Measurements from ENCODE around the gene PSD2.

Gene PSD2

DNA sequence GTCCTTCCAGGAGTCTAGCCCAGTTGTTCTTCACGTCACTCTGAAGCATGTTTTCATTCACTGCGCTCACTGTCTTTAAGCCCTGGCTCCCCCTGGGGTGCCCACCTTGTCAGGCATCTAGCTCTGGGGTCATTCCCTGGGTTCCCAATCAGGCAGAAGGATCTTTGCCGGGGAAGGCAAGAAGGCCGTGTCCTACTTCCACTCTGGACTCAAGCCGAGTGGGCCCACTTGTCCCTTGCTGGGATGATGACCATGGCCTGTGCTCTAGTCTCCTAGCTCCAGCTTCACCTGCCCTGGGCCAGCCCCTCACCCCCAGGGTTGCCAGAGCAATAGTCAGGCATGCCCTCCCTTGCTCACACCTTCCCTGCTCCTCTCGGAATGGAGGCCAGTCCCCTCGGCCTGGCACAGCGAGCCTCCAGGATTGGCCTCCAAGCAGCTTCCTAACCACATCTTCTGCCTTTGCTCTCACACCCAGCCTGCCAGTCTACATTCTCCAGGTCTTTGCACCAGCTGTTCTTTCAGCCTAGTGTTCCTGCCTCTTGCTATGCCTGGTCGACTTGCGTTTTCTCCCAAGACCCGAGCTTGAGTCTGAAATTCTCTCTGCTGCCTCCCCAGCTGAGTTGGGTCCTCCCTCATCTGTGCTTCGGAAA is 32.2 kb upstream of the PSD2 start:
- in situ Hi-C loops (cut with MboI; ENCODE audit: low sequenced_read_pairs) = no loop called here

DNA sequence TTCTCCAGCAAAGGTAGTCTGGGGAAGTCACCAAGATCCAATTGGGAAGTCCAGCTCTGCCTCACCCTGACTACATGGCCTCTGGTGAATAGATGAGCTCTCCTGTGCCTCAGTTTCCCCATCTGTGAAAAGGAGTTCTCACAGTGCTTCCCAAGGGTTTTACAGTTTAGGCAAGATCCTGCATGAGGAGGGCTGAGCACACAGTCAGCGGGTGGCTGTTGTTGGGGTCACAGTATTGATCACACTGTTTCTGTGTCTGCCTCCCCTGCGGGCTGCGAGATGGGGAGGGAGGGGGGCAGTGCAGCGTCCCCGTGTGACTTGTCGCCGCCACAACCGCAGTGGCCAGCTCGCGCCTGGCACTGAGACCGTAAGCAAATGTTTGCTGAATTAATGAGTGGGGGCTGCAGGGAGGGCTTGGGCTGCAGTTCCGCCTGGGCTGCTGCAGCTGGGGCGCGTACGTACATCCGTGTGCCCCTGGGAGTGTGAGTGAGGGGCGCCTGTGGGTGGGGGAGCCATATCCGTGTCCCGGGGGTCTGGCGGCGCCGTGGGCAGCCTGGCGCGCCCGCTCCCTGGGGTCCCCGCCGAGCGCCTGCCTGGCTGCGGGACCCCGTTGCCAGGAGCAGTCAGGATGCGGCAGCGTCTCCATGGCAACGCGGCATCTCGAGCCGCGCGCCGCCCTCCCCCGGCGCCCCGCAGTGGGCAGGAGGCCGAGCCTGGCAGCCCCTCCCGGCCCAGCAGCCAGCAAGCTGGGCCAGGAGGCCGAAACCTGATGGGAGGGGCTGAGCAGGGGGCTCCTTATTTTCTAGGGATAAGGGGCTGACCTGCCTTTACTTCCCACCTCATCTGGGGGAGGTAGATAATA is 31.4 kb upstream of the PSD2 start:
- in situ Hi-C loops (cut with MboI; ENCODE audit: low sequenced_read_pairs) = no loop called here

DNA sequence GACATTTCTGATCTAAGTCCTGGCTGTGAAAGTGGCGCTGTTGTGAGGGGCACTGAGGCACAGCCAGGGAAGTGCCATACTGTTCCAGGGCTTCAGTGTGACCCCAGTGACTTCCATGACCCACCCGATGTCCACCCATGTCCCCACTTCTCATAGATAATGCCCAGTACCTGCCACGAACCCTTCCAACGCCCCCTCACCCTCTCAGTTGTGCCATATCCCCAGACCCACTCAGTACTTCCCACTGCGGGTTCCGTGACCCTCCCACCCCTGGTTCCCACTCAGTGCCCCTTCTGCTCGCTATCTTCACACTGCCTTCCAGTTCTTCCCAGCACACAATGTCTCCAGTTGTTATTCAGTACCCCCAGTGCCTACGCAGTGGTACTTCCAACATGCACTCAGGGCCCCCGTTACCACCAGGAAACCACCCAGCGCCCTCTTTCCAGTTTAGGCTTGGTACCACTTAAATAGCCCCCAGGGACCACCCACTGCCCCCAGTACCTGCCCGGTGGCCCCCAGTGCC is 30.7 kb upstream of the PSD2 start:
- in situ Hi-C loops (cut with MboI; ENCODE audit: low sequenced_read_pairs) = no loop called here

DNA sequence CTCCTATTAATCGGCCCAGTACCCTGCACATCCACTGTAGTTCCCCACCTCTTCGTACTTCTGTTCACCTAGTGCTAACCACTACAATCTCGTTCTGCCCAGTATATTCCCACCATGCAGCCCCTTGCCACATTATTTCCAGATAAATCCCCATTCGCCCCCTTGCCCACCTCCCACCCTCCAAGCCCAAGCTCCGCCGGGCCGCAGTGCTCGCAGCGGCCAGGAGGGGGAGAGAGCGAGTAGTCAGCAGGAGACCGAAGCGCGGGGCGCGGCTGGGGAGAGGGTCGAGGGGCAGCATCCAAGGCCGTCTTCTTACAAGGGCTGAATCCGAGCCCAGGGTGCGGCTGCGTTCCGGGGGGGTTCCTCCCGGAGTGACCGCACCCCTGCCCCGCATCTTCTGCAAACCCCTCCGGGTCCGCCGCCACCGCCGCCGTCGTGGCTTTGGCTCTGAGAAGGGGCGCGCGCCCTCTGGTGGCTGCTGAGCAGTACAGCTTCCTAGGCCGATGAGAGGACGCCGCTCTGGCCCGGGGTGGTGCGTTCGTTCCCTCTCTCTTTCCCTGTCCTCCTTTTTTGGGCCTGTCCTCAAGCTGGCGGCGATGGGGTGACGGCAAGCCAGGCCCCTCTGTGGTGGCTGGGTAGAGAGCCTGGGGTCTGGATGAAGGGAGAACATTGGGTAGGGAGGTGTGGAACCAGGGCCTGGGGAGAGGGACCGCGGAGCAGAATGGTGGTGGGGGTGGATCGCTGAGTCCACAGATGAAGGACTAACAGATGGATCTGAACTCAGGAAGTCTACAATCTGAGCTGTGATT is 30.0 kb upstream of the PSD2 start:
- in situ Hi-C loops (cut with MboI; ENCODE audit: low sequenced_read_pairs) = no loop called here

DNA sequence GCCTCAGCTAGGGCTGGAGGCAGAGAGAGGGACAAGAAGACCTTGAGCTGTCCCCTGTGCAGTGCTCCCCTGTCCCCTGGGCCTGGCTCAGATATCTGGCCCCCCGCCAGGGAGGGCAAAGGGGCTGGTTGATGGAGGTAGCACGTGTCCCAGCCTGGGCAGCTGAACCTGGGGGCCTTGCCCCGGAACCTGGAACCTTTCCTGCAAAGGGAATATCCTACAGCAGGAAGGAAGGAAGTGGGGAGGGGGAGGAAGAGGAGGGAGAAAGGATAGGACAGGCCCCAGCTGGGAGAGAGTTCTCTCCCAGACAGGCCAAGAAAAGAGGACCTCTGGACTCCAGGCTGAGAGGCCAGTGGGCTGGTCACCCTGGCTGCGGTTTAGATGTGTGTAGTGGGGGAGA is 27.6 kb upstream of the PSD2 start:
- in situ Hi-C loops (cut with MboI; ENCODE audit: low sequenced_read_pairs) = no loop called here

DNA sequence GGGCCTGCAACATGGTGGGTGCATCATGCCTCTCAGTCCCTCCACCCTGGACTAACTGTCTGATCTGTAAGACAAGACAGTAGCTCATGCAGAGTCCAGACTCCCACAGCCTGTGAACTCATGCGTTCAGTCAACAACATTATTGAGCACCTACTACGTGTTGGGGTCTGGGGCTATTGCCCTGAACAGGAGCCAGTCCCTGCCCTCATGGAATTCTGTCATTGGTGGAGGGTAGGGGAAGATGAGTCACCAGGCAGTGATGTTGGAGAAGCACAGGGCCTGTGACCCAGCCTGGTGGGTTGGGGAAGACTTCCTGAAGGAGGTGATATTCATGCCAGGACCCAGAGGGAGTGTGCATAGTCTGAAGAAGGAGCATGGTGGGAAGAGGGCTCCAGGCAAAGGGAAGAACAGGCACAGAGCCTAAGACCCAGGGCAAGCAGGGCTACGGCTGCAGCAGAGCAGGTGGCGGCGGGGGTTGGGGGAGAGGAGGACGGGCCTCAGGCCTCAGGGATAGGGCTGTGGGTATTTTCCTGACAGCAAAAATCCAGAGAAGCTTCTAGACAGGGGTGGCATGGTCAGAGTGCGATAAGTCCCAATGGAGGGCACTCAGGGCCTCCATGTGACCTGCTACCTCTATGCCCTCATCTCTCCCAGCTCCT is 26.7 kb upstream of the PSD2 start:
- in situ Hi-C loops (cut with MboI; ENCODE audit: low sequenced_read_pairs) = no loop called here

DNA sequence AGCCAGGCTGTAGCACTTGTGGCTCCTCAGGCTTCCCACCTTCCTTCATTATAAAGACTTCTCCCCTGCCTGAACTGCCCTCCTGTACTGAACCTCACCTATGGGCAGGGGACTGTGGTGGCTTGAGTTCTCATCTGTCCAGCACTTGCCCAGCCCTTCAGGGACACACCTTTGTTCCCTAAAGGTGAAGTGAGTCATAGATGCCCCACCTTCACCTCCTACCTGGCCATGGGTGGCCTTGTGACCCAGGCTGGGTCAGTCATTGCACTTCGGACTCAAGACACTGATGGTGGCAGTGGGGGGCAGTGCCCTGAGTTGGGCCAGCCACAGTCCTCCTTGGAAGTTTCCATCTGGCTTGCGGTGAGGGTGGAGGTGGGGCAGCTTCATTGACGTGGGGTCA is 26.1 kb upstream of the PSD2 start:
- in situ Hi-C loops (cut with MboI; ENCODE audit: low sequenced_read_pairs) = no loop called here

DNA sequence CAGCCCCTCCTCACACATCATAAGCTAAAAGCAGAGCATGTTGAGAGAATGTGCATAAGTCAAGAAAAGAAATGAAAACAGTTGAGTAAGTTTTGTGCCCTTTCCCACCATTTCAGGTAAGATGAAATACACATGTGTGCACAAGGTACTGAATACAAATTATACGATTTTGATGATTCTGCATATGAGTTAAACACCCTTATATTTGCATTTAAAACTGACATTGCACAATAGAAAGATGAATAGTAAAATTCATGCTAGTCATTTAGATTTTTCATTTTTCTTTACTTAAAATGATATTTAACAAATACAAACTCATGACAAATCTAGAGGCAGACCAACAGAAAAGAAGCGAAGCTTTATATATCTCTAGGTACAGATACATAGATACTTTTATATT is 24.9 kb upstream of the PSD2 start:
- in situ Hi-C loops (cut with MboI; ENCODE audit: low sequenced_read_pairs) = no loop called here

DNA sequence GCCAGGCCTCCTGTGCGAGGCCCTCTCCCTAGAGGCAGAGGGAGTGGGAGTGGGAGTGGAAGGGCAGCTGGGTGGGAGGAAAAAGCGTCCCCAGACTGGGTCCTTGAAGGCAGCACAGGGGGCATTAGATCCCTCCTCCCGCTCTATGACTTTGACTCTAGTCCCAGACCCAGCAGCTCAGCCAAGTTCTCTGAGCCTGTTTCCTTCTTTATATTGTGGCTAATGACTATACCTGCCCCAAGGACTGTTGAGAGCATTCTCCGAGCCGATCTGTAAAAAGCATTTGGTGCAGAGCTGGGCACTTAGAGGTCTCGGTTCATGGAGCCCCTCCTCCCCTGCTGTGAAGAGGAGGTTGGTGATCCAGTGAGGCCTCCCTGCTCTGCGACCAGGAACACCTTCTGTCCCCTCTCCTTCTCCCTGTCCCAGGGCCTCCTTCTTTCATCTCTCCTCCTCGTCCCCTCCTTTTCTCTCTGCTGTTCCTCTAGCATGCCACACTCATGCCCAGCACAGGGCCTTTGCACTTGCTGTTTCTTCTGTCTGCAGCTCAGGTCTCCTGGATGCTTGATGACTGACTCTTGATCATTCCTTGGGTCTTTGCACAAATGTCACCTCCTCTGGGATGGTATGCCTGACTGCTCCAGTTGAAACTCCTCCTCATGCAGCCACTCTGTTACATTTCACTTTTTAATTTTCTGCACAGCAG is 23.4 kb upstream of the PSD2 start:
- in situ Hi-C loops (cut with MboI; ENCODE audit: low sequenced_read_pairs) = no loop called here

DNA sequence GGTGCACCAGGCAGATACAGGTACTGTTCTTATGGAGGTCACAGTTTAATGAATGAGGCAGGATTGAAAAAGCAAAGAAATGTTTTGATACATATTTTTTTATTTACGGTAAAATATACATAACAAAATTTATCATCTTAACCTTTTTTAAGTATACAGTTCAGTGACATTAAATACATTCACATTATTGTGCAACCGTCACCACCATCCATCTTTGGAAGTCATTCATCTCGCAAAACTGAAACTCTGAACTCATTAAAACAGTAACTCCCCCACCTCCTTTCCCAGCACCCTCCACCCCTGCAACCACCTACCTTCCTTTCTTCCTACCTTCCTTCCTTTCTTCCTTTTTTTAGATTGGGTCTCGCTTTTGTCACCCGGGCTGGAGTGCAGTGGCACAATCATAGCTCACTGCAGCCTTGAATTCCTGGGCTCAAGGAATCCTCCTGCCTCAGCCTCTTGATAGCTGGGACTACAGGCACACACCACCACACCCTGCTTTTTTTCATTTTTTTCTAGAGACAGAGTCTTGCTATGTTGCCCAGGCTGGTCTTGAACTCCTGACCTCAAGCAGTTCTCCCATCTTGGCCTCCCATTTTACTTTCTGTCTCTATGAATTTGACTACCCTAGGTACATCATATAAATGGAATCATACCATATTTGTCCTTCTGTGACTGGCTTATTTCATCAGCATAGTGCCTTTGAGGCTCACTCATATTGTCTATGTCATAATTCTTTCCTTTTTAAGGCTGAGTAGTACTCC is 22.5 kb upstream of the PSD2 start:
- in situ Hi-C loops (cut with MboI; ENCODE audit: low sequenced_read_pairs) = no loop called here

DNA sequence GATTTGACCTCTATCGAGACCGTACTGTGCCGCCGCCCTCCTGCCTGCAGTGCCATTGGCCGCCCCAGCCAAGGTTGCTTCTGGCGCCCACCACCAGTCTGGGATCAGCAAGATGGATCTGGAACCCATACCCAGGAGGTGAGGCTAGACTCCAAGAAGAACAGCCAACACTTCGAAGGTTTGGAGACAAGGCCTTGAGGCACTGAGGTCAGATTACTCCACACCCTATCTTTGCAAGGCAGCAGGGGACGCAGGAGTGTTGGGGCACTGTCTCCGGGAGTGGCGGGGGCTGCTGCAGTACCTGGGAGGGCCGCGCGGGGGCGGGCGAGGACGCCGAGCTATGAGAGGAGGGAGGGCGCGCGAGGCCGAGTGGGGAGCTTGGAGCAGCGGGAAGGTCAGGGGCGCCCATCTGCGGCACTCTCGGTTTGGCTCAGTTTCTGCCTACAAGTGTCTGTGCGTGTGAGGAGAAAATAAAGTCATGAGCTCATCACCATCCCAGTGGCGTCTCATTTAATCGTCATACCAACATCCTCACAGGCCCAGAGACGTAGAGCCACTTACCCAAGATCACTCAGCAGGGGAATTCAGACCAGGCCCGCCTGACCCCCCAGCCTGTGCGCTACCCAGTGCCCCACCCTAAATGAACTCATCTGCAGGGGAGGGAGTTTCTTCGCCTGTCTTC is 20.5 kb upstream of the PSD2 start:
- in situ Hi-C loops (cut with MboI; ENCODE audit: low sequenced_read_pairs) = no loop called here

DNA sequence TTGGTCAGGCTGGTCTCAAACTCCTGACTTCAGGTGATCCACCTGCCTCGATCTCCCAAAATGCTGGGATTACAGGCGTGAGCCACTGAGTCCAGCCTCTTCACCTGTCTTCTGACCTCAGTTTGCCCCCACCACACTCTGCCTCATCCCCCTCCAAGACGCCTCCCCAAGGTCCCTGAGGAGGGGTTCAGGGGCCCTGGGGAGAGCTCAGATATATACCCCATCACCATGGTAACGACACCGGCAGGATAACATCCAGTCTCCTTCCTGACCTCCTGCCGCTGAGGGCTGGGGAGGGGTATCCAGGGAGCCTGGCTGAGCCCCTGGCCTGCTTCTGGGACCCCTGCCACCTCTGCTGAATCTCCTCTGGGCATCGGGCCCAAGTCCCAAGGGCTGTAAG is 19.7 kb upstream of the PSD2 start:
- in situ Hi-C loops (cut with MboI; ENCODE audit: low sequenced_read_pairs) = no loop called here

DNA sequence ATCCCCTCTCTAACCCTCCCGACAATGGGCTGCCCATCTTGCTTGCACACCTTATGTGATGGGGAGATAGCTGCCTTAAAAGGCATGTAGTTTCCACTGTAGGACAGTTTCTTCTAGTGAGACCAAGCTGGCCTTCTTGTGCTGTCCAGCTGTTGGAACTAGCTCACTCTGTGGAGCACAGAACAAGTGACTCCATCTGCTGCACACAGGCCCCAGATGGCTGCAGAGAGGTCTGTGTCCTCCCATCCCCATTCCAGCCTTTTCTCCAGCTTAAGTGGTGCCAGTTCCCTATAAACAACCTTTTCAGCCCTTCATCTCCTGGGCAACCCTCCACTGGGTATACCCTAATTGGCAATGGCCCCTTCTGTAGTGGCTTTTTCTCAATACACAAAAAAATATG is 18.7 kb upstream of the PSD2 start:
- in situ Hi-C loops (cut with MboI; ENCODE audit: low sequenced_read_pairs) = no loop called here

DNA sequence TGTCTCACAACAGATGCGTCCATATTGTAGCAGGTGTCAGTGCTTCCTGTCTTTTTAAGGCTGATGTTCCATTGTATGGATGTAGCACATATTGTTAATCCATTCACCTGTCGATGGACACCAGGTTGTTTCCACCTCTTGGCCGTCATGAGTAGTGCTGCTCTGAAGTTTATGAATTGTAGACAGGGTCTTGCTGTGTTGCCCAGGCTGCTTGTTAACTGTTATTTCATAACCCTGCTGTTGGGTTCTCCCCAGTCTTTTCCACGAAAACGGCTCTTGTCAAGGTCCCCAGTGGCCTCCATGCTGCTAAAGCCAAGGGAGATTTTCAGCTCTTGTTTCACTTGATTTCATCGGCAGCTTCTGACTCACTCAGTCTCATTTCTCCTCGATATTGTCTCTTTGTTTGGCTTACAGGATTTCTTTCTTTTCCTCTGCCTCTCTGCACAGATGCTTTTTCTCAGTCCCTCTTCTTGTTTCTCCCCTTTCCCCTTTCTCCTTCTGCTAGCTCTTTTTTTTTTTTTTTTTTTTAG is 12.1 kb upstream of the PSD2 start:
- in situ Hi-C loops (cut with MboI; ENCODE audit: low sequenced_read_pairs) = no loop called here

DNA sequence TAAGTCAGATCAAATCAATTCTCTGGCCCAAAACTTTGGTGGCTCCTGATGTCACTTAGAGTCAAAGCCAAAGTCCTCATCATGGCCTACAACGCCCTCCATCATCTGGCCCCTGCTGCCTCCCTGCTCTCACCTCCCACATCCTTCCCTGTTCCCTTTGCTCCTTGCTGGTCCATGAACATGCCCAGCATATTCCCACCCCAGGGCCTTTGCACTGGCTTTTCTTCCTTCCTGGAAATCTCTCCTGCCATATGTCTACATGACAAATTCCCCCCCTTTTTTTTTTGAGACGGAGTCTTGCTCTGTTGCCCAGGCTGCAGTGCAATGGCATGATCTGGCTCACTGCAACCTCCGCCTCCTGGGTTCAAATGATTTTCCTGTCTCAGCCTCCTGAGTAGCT is 11.1 kb upstream of the PSD2 start:
- in situ Hi-C loops (cut with MboI; ENCODE audit: low sequenced_read_pairs) = no loop called here

DNA sequence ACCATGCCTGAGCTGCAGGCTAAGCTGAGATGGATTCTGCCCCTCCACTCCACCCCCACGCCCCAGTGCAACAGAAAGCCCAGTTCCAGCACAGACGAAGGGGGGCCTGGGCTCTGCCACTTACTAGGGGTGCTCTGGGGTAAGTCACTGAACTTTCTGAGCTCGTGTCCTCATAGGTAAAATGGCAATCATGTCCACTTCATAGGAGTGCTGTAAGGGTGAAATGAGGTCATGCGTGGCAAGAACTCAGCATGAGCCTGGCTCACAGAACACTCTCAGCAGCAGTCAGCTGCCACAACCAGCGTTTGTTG is 8.4 kb upstream of the PSD2 start:
- in situ Hi-C loops (cut with MboI; ENCODE audit: low sequenced_read_pairs) = no loop called here

DNA sequence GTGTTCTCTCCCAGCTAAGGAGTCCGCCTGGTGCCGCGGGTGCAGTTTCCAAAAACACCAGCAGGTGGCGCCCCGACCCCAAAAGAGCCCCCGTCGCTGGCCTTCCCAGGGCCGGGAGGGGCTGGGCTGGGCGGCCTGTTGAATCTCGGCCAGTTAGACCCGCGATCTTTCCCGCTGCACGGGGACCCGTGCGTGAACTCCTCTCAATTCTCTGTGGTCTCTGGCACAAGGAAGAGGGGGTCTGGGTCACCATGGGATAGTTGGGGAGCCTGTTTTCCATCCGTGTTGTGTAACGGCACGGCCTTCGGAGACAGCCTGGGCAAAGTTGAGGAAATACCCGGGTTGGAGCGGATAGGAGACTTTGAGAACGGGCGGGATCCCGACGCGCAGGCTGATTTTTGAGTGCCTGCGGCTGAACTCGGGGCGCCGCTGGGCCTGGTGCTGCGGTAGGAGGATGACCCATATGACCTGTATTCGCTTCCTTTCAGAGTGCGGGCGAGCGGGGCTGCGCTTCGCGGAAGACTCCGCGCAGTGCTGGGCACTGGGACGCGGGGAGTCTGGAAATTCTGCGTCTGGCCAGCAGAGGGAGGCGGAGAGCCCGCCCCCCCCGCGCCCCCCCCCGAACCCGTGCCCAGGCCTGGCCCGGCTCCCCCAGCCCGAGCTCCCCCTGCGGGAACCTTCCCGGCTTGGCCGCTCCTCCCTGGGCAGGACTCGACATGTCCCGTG is 7.9 kb upstream of the PSD2 start:
- in situ Hi-C loops (cut with MboI; ENCODE audit: low sequenced_read_pairs) = no loop called here

DNA sequence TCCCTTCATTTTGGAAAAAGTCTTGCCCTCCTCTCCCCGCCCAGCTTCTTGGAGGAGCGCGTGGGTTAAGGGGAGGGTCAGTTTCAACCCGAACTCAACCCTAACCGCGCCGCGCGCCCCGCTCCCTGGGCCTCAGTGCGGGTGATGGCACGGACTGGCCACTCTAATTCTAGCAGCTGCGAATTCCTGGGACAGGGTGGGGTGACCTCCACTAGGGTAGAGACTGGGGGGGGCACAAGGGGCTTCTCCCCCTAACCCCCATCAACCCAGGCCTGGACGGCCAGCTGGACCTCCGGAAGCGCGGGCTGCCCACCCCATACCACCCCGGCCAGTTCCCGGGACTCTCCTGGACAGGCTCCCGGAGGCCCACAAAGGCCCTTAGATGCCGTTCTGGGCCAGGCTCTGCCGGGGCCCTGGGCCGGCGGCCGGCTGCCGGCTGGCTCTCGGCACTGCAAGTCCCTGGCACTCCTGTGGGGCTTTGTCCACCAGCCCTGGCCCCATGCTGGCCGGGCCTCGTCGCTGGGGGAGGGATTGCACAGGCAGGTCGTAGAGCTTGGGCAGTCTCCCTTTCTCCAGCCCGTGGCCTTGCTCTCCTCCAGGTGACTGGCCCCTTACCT is 7.2 kb upstream of the PSD2 start:
- in situ Hi-C loops (cut with MboI; ENCODE audit: low sequenced_read_pairs) = no loop called here

Data from hTERT RPE-1 (cell line).